Stimulated activated CD4-positive, alpha-beta T cell treated with anti-CD3 and anti-CD28 coated beads, Interleukin-2, amount 100 ng/mL, for 24 hours (primary cell): ENCODE data around the gene CALU.

ENCODE experiments used
- DNase-seq, 2 donors: peaks; one replicate each; pipeline ENCODE4 v3.0.0-alpha.2; 2020

The CALU gene

GRCh38 chr7:128725531-128725930 lies 13.6 kb upstream of the CALU start:
- DNase-seq, result no peak

GRCh38 chr7:128726059-128726736 lies 13.0 kb upstream of the CALU start:
- DNase-seq, result no peak

DNA sequence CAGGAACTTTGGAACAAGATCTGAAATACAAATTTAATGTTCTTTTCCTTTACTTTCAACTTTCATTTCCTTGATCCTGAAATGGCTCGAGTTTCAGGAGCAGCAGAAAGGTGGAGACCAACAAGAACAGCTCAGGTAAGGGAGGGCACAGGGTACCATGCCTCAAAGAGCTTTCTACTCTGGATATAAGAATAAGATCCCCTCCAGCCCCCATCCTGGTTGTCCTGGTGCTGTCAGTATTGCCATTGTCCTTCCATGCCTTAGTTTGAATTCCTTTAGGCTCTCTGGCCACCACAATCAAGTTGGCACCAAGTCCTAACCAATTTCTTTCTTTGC lies 12.5 kb upstream of the CALU start:
- no peak for DNase-seq

- DNase-seq, result no peak
These were observed 11.9 kb upstream of the CALU start for GRCh38 chr7:128727239-128727638.

GRCh38 chr7:128728598-128728997 lies 10.6 kb upstream of the CALU start:
- DNase-seq, result no peak

DNA sequence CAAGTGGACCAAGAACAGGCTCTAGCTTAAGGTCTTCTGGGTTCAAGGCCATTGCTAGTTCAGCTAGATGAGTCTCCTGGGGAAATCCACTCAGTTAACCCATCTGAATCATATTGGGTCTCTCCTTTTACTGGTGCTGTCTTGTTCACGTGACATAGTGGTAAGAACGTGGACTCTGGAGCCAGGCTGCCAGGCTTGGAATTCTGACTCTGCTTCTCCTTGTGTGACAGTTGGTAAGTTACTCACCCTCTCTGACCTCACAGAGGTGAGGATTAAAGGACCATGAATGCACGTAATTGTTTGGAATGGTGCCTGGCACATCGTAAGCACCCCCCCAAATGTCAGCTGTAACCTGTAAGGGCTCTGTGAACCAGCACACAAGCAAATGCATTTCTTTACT lies 9.7 kb upstream of the CALU start:
- no peak for DNase-seq

- DNase-seq, result no peak
These were observed 8.0 kb upstream of the CALU start for GRCh38 chr7:128731184-128731583.

- no peak for DNase-seq
These were observed 6.5 kb upstream of the CALU start for GRCh38 chr7:128732521-128733277.

DNA sequence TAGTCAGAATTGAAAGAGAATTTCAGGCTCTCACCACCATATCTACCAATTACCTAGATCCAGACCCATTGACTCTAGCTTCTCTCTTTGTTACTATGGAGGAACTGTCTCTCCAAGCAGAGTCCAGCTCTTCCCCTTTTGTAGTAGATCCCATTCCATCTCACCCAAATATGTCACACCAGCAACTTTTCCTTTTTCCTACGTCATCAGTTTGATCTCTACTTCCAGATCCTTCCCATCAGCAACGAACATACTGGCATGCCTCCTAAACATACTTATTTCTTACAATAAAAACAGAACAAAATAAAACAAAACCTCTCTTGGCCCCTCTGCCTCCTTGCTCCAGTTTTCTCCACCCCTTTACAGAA lies 5.9 kb upstream of the CALU start:
- no peak for DNase-seq

GRCh38 chr7:128734890-128735289 lies 4.3 kb upstream of the CALU start:
- DNase-seq, result no peak

DNA sequence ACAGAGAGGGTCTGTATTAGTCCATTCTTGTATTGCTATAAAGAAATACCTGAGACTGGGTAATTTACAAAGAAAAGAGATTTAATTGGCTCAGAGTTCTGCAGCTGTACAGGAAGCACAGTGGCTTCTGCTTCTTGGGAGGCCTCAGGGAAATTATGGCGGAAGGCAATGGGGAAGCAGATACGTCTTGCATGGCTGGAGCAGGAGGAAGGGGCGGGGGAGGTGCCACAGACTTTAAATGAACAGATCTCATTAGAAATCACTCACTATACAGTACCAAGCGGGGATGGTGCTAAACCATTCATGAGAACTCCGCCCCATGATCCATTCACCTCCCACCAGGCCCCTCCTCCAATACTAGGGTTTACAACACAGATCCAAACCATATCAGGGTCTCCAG lies 3.7 kb upstream of the CALU start:
- DNase-seq, result no peak

- no peak for DNase-seq
These were observed 1.7 kb upstream of the CALU start for GRCh38 chr7:128737441-128737840.

- DNase-seq, result no peak
These were observed 1.2 kb upstream of the CALU start for GRCh38 chr7:128737867-128738385.

DNA sequence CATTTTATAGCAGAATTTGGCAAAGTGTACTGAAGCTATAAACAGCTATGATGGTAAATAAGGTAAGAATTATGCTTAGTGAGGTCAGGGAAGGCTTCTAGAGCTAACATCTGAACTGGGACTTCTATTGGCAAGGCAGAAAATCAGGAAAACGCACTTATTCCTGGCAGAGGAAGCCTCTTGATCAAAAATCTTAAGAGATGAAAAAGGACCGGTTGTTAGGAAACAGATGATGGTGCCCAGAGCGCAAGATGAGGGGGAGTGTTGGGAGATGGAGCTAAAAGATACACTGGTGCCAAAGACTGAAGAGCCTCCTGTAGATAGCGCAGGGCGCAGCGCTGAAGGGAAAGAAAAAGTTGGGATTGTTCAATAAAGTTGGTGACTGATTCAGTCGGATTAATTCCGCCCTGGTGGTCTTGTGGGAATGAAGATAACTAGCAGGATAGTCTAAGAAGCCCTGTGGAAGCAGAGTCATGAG lies 550 bp upstream of the CALU start:
- DNase-seq, result no peak

DNA sequence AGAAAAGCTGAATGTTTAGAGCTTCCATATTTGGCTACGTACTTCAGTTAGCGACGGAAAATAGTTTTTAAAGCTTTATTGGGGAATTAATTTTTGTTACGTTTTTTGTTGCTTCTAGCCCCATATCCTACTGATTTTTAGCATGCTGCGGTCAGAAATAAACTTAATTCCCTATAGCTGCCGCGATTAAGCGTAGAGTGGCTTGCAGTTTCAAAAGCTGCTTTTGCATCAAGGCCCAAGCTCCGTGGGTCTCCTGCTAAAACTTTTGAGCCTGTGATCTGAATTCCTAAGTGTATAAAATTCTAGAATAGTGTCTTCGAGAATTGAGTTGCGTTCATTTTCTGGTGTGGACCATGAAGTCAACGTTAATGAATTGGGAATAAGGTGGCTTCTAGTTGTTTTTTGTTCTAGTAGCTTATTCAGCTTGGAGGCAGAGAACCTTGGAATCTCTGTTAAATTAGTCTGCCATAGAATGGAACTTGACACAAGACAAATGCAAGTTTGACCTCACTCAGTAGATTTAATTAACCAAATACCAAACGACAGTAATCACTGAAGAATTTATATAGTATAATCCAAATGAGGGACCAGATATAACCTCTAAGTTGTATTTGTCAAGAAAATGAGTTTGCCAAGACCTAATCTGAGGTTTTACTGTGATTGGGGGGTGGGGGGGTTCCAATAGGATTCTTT lies 977 bp downstream of the CALU start:
- DNase-seq, result no peak

DNA sequence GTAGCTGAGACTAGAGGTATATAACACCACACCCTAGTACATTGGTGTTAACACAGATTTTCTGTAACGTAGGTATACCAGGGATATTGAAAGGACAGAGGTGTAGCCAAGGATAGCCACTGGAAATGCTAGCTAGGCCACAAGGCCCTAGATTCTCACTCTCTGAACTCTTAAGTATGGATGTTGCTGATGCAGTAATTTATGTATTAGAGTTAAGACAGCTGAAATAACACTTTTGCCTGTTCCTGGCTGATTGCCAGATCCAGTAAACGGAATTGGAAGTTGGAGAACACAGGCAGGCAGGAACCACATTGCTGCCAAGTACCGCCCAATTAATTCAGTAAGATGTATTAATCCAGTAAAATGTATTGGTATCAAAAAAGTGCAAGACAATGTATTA lies 1.8 kb downstream of the CALU start:
- DNase-seq, result no peak

DNA sequence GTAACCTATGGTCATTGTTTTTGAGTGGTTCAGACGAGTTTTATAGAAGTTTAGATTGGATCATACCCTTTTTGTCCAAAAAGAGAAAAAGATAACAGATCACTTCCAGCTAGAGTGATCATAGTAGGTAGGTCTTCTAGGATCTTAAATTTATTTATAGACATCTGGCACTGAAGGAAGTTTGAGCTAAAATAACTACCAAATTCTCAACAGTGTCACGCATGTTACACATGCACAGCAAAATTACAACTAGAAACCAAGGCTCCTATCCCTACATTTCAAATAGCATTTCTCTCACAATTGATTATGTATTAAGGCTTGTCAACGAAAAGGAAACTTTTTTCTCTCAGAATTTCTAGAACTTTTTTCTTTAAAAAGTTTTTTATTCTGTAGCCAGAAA lies 2.3 kb downstream of the CALU start:
- DNase-seq, result no peak

- no peak for DNase-seq
These were observed 3.0 kb downstream of the CALU start for GRCh38 chr7:128742206-128742605.

- no peak for DNase-seq
These were observed 4.1 kb downstream of the CALU start for GRCh38 chr7:128743112-128743772.

GRCh38 chr7:128744366-128744905 lies 5.3 kb downstream of the CALU start:
- DNase-seq, result no peak

DNA sequence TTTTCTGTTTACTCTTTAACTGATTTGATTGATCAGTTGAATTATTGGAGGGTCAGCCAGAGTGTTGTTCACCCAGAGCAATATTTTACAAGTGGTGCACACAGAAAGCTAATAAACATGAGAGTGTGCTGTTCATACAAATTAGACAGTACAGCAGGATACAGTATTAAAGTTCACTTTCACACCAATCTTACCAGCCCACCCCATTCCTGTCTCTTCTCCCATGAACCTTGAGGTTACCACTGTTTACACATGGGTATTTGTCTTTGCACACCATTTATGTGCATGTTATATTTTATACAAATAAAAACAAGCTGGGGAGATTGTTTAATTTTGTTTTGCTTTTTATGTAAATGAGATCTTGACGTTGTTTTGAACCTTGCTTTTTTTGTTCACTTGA lies 6.5 kb downstream of the CALU start:
- no peak for DNase-seq

GRCh38 chr7:128747327-128748079 lies 8.3 kb downstream of the CALU start:
- no peak for DNase-seq
